OCI-LY7 (cell line): ENCODE results near the gene ARRDC5. TPM values are rescaled to one million over a fixed set of nuclear protein-coding genes. Genes with fewer than 3 reads are reported as not detected.

Experiments
- BruUV-seq: library from RNA; stranded (reverse); fragments of 400-500 nt; replicated peaks from 2 replicates; lab custom pipeline; 2021; lab: Mats Ljungman, UMichigan
- CTCF ChIA-PET: fragments of 300-600 bp; sonication (Branson Sonifier 250); formaldehyde crosslinking; loops from one replicate; lab custom pipeline; 2022; ENCODE audit warnings: antibody characterized with exemption; ENCODE audit not compliant: unreplicated experiment; lab: Charles Lee
- POLR2A ChIA-PET: fragments of 300-600 bp; sonication (Branson Sonifier 250); formaldehyde crosslinking; loops from one replicate; lab custom pipeline; 2022; ENCODE audit warnings: antibody characterized with exemption; lab: Charles Lee
- DNase-seq: peaks from one replicate; pipeline ENCODE4 v3.0.0-alpha.2; 2015; ENCODE audit warnings: low spot score
- H2AFZ ChIP-seq: fragments of 200-600 bp; sonication (generic), shearing (Covaris generic); 2 replicates; pipeline ENCODE4 v1.6.1; 2014; ENCODE audit warnings: mild to moderate bottlenecking, antibody characterized with exemption, low read length, moderate library complexity
- H3K27ac ChIP-seq: fragments of 200-600 bp; sonication (generic); 2 replicates; pipeline ENCODE4 v1.5.1; 2014; ENCODE audit warnings: mixed run types, low read depth, mild to moderate bottlenecking, moderate library complexity, low read length, inconsistent platforms; ENCODE audit not compliant: poor library complexity, severe bottlenecking
- H3K36me3 ChIP-seq: fragments of 200-600 bp; sonication (generic); 2 replicates; pipeline ENCODE4 v1.6.1; 2014; ENCODE audit warnings: mild to moderate bottlenecking, antibody characterized with exemption, low read length, moderate library complexity, mixed read lengths; ENCODE audit not compliant: insufficient read depth
- H3K4me1 ChIP-seq: fragments of 200-600 bp; sonication (generic); 2 replicates; pipeline ENCODE4 v1.5.1; 2014; ENCODE audit warnings: mild to moderate bottlenecking, low read length; ENCODE audit not compliant: insufficient read depth, poor library complexity, severe bottlenecking
- H3K4me2 ChIP-seq: fragments of 200-600 bp; sonication (generic); 2 replicates; pipeline ENCODE4 v1.6.1; 2014; ENCODE audit warnings: mild to moderate bottlenecking, low read length
- H3K4me3 ChIP-seq: fragments of 200-600 bp; sonication (generic); 2 replicates; pipeline ENCODE4 v1.5.1; 2014; ENCODE audit warnings: mild to moderate bottlenecking, low read depth, low read length; ENCODE audit not compliant: poor library complexity, severe bottlenecking
- H3K79me2 ChIP-seq: fragments of 200-600 bp; sonication (generic); 2 replicates; pipeline ENCODE4 v1.6.1; 2016; ENCODE audit warnings: low read depth, mild to moderate bottlenecking, low read length, moderate library complexity, mixed read lengths; ENCODE audit not compliant: insufficient read depth
- H3K9me2 ChIP-seq: fragments of 200-600 bp; sonication (generic); 2 replicates; pipeline ENCODE4 v1.6.1; 2016; ENCODE audit warnings: mild to moderate bottlenecking, low read length, mixed read lengths; ENCODE audit not compliant: insufficient read depth
- H3K9me3 ChIP-seq: fragments of 200-600 bp; sonication (generic); 2 replicates; pipeline ENCODE4 v1.6.1; 2014; ENCODE audit warnings: mild to moderate bottlenecking, mixed run types, low read length, mixed read lengths
- H4K20me1 ChIP-seq: fragments of 200-600 bp; sonication (generic); 2 replicates; pipeline ENCODE4 v1.6.1; 2014; ENCODE audit warnings: mild to moderate bottlenecking, antibody characterized with exemption, low read length, moderate library complexity, mixed read lengths; ENCODE audit not compliant: insufficient read depth
- EZH2phosphoT487 ChIP-seq: fragments of 200-600 bp; sonication (generic); IDR thresholded peaks from 2 replicates; pipeline ENCODE4 v1.6.1; 2018; ENCODE audit warnings: low read depth, borderline replicate concordance, mild to moderate bottlenecking, mixed run types, antibody characterized with exemption, low read length, moderate library complexity, mixed read lengths
- intact Hi-C: fragments of 100-400 bp; cut with micrococcal nuclease; formaldehyde crosslinking; loops from one replicate; pipeline ENCODE4 v1.10.0; 2022; ENCODE audit not compliant: unreplicated experiment
- total RNA-seq, 2 experiments: library from RNA; depleted of rRNA in 1 of 2; stranded (reverse); fragments of >200 nt in 1 of 2; shearing (Covaris generic) in 1 of 2; gene quantifications; 2 replicates each; pipeline ENCODE4 v1.2.3, GENCODE V29; 2014 to 2022
- TF ChIP-seq, protein P1 (sequence below): fragments of 200-600 bp; sonication (generic); conservative IDR thresholded peaks from 2 replicates; pipeline ENCODE4 v1.5.1; 2014; ENCODE audit warnings: mild to moderate bottlenecking, antibody characterized with exemption, low read length, moderate library complexity, mixed read lengths

The ARRDC5 gene
- total RNA-seq, 2 experiments from 2014 or later = not detected

DNA sequence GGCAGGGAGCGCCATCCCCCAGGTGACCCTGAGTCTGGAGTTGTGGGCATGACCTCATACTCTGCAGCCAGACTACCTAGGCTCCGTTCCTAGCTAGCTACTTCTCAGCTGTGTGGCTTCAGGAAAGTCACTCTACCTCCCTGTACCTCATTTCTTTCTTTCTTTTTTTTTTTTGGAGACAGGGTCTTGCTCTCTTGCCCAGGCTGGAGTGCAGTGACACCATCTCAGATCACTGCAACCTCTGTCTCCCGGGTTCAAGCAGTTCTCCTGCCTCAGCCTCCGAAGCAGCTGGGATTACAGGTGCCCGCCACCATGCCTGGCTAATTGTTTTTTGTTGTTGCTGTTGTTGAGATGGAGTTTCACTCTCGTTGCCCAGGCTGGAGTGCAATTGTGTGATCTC is 50.2 kb downstream of the ARRDC5 start:
- no peak overlapping the region for H3K4me3 ChIP-seq
- H3K9me2 ChIP-seq = no peaks in the 10 kb centered on the region
- peaks cover 4% of the 10 kb centered on the region; the same call in 1 of the 2 replicates for H3K79me2 ChIP-seq
- DNase-seq = no peak
- no peaks in the 10 kb centered on the region for H4K20me1 ChIP-seq
- H3K4me2 ChIP-seq = no peak overlapping the region
- ChIA-PET CTCF (no interaction called here), POLR2A (no interaction called here)
- H2AFZ ChIP-seq = no peak overlapping the region
- TF ChIP-seq, protein P1, sequence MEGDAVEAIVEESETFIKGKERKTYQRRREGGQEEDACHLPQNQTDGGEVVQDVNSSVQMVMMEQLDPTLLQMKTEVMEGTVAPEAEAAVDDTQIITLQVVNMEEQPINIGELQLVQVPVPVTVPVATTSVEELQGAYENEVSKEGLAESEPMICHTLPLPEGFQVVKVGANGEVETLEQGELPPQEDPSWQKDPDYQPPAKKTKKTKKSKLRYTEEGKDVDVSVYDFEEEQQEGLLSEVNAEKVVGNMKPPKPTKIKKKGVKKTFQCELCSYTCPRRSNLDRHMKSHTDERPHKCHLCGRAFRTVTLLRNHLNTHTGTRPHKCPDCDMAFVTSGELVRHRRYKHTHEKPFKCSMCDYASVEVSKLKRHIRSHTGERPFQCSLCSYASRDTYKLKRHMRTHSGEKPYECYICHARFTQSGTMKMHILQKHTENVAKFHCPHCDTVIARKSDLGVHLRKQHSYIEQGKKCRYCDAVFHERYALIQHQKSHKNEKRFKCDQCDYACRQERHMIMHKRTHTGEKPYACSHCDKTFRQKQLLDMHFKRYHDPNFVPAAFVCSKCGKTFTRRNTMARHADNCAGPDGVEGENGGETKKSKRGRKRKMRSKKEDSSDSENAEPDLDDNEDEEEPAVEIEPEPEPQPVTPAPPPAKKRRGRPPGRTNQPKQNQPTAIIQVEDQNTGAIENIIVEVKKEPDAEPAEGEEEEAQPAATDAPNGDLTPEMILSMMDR = no peak
- no peak for TF ChIP-seq EZH2phosphoT487
- peaks cover 43% of the 10 kb centered on the region for H3K4me1 ChIP-seq
- intact Hi-C loops = no loop called here
- peaks cover 71% of the 10 kb centered on the region for H3K36me3 ChIP-seq
- BruUV-seq = no TSS peak
- H3K9me3 ChIP-seq = no peaks in the 10 kb centered on the region
- H3K27ac ChIP-seq = no peak overlapping the region

DNA sequence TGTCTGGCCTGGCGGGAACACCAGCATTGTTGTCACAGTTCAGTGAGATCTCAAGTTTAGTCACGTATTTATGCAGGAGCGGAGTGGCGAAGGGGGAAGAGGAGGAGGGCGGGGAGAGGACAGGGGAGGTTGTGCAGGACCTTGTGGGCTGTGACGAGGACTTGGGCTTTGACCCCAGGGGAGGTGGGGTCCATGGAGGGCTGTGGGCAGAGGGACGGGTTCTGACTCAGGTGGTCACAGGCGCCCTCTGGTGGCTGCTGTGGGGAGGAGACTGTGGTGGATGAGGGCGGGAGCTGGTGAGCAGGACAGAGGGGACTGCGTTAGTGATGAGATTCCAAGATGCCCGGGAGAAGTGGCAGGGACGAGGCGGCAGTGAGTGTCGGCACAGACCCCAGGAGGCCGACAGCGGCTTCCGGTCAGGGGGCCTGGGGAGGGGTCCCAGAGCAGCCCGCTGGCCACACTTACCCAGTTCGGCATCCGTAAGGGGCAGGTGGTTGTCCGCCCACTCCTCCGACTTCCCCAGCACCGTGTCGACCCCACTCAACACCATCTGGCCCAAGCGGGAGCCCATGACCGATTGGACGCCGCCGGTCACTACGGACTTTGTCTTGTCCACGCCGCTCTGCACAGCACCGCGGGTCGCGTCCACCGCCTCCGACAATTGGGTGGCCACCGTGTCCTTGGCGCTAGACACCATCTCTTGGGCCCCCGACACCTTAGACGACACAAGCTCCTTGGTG is 51.0 kb downstream of the ARRDC5 start:
- no peaks in the 10 kb centered on the region for H3K9me2 ChIP-seq
- TF ChIP-seq, protein P1 = peak; percentile 92
- TF ChIP-seq EZH2phosphoT487 = no peak
- intact Hi-C loops = loop anchor here (1.0 kb wide), 1 partner anchor 42 kb away; no protein-coding TSS in a partner anchor
- H3K4me2 ChIP-seq = peak overlapping the region; percentile 56; the same call in 1 of the 2 replicates
- no peak overlapping the region for H2AFZ ChIP-seq
- POLR2A ChIA-PET = interaction anchor here (3.5 kb wide), 1 partner anchor 41 kb away, joined by 15 read pairs; no protein-coding TSS in a partner anchor
- H4K20me1 ChIP-seq = no peaks in the 10 kb centered on the region
- CTCF ChIA-PET = interaction anchor here (0.7 to 2.6 kb wide), 3 partner anchors 8 to 42 kb away, joined by 3 to 28 read pairs (median 3); no protein-coding TSS in a partner anchor
- H3K4me1 ChIP-seq = peaks cover 43% of the 10 kb centered on the region
- peak overlapping the region; percentile 91 for H3K27ac ChIP-seq
- peak; percentile 77 for DNase-seq
- peaks cover 4% of the 10 kb centered on the region; the same call in 1 of the 2 replicates for H3K79me2 ChIP-seq
- H3K4me3 ChIP-seq = no peak overlapping the region
- H3K36me3 ChIP-seq = peaks cover 71% of the 10 kb centered on the region
- H3K9me3 ChIP-seq = no peaks in the 10 kb centered on the region
- no TSS peak for BruUV-seq
